Measurements from ENCODE around the gene LRMDA.

GRCh38 chr10:76444034-76444800, 1012.8 kb downstream of the LRMDA start:
- TF ChIP-seq, protein P1, sequence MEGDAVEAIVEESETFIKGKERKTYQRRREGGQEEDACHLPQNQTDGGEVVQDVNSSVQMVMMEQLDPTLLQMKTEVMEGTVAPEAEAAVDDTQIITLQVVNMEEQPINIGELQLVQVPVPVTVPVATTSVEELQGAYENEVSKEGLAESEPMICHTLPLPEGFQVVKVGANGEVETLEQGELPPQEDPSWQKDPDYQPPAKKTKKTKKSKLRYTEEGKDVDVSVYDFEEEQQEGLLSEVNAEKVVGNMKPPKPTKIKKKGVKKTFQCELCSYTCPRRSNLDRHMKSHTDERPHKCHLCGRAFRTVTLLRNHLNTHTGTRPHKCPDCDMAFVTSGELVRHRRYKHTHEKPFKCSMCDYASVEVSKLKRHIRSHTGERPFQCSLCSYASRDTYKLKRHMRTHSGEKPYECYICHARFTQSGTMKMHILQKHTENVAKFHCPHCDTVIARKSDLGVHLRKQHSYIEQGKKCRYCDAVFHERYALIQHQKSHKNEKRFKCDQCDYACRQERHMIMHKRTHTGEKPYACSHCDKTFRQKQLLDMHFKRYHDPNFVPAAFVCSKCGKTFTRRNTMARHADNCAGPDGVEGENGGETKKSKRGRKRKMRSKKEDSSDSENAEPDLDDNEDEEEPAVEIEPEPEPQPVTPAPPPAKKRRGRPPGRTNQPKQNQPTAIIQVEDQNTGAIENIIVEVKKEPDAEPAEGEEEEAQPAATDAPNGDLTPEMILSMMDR (conservative IDR thresholded peaks at IDR 0.05; ENCODE audit: low read depth, low read length): no peak
- TF ChIP-seq EZH2 (IDR thresholded peaks at IDR 0.05; ENCODE audit: borderline replicate concordance, low read depth, low read length, poor library complexity, severe bottlenecking): no peak
